Heart right ventricle (tissue), 16 donors: Measurements from ENCODE around the gene FOSB. TPM values are rescaled to one million over a fixed set of nuclear protein-coding genes. Genes with fewer than 3 reads are reported as not detected.

Source experiments
- ATAC-seq, 8 donors: fragments of 200-7000 bp; cut with Tn5 transposase; one replicate each; pipeline ENCODE4 v1.9.1; 2020; ENCODE audit warnings: mild to moderate bottlenecking in 8 of 8, moderate library complexity in 8 of 8, moderate number of reproducible peaks in 1 of 8
- DNase-seq, 2 donors: peaks; one replicate each; pipeline ENCODE4 v3.0.0-alpha.2; 2020
- H3K27ac ChIP-seq, 10 donors: fragments of 200-600 bp; sonication (generic) in 2 of 10; one replicate each; pipeline versions ENCODE4 v1.5.0 to v1.8.0; 2020 to 2022; ENCODE audit warnings: mild to moderate bottlenecking in 3 of 10
- H3K27me3 ChIP-seq, 7 donors: fragments of 200-600 bp; one replicate each; pipeline ENCODE4 v1.8.0; 2021 to 2022; ENCODE audit warnings: mild to moderate bottlenecking in 2 of 7
- H3K36me3 ChIP-seq, 9 donors: fragments of 200-600 bp; sonication (generic) in 1 of 9; one replicate each; pipeline versions ENCODE4 v1.5.0 to v1.8.0; 2020 to 2022; ENCODE audit warnings: mild to moderate bottlenecking in 2 of 9
- H3K4me1 ChIP-seq, 9 donors: fragments of 200-600 bp; sonication (generic) in 1 of 9; one replicate each; pipeline versions ENCODE4 v1.5.0 to v1.8.0; 2020 to 2022; ENCODE audit warnings: mild to moderate bottlenecking in 4 of 9
- H3K4me3 ChIP-seq, 10 donors: fragments of 200-600 bp; sonication (generic) in 2 of 10; one replicate each; pipeline versions ENCODE4 v1.5.0 to v1.8.0; 2020 to 2022; ENCODE audit warnings: mild to moderate bottlenecking in 7 of 10, moderate library complexity in 2 of 10
- H3K9me3 ChIP-seq, 11 donors: fragments of 200-600 bp in 10 of 11; sonication (generic) in 2 of 11; one replicate each; pipeline versions ENCODE4 v1.5.0 to v1.8.0; 2013 to 2022; ENCODE audit warnings: mild to moderate bottlenecking in 2 of 11, control low read depth in 1 of 11, moderate library complexity in 1 of 11
- CTCF ChIP-seq, 9 donors: fragments of 200-600 bp; sonication (generic) in 2 of 9; IDR thresholded peaks; one replicate each; pipeline versions ENCODE4 v1.5.0 to v1.8.0; 2021 to 2022; ENCODE audit warnings: antibody characterized with exemption in 9 of 9, mild to moderate bottlenecking in 5 of 9, moderate library complexity in 1 of 9
- WGBS, 2 donors: extraction: QIAGEN DNeasy Blood & Tissue Kit; methylation state at CpG; one replicate each; pipeline ENCODE4 v1.1.7; 2013; ENCODE audit warnings: inconsistent platforms in 1 of 2; 5-methylcytosine and 5-hydroxymethylcytosine counted together
- intact Hi-C, 10 donors: fragments of 100-400 bp; cut with DNase I; formaldehyde crosslinking; loops; one replicate each; pipeline versions ENCODE4 v1.11.1 to v1.14.2; 2022
- polyA plus RNA-seq, 2 donors: library from polyadenylated mRNA; stranded (reverse); fragments of 200-250 nt; gene quantifications; one replicate each; pipeline ENCODE4 v1.2.3, GENCODE V29; 2013
- total RNA-seq, 10 donors: library from RNA; stranded (reverse); fragmentation: NEBNext Ultra II Directional in 3 of 10; extraction: Animal tissue kit (Norgen Biotek cat#: 25700) in 3 of 10; gene quantifications; one replicate each; pipeline versions ENCODE4 v1.2.1 to v1.2.4, GENCODE V29; 2021 to 2023
- donor health status: Arrhythmogenic right ventricular cardiomyopathy.
- donor health status: ischemic (EF 13 %, LVEDD 7.1; RV severe dilation, severe dysfunction).
- donor health status: healthy with polysubstance abuse.
- donor health status: DM: no; HTN: yes; CAD: no.
- donor health status: DM: no; HTN: no; CAD: no.
- donor health status: ischemic (EF 25% LVEDD 6.9; RV normal size, moderate dysfunction).
- donor health status: ischemic (EF 25% LVEDD 5.7; RV mildly dilated, moderate dysfunction).
- donor health status: healthy.
- donor health status: DM: yes; HTN: yes; CAD: no.
- donor health status: Ischemic cardiomyopathy.
- donor health status: ischemic (EF 35%, LVEDD 5.7; RV mildly dilated, moderate dysfunction).
- donor health status: nonischemic (EF 11% LVEDD 7.7; RV severe dilation, severe dysfunction).
- donor health status: DM: yes; HTN: yes; CAD: no.
- donor health status: PGD.
- donor health status: ischemic (EF 29% LVEDD 5.4; RV normal size, mild dysfunction).
- donor health status: nonischemic (EF 23%, LVEDD 6.1; RV moderate dilation, normal function).

The FOSB gene
- total and polyA plus RNA-seq, 12 donors = 0.39 to 54.5 (median 4.8) TPM

- intact Hi-C loops = no loop called here
- 46 to 50% methylated on average over 7 of the region's 7 CpGs for WGBS, 2 donors
- Histone ChIP-seq H3K27ac (no peak overlapping the region), H3K27me3 (no peaks in the 10 kb centered on the region), H3K4me3 (no peak overlapping the region), H3K36me3 (peaks cover 0 to 67% (median 24%) of the 10 kb centered on the region in 9 donors), H3K4me1 (peaks cover 9 to 72% (median 37%) of the 10 kb centered on the region in 9 donors), H3K9me3 (no peaks in the 10 kb centered on the region)
- no peak for ATAC-seq
- no peak for DNase-seq
- TF ChIP-seq CTCF (IDR thresholded peaks at IDR 0.05) = no peak
Measured at GRCh38 chr19:45517238-45517637, 49.4 kb downstream of the FOSB start.

GRCh38 chr19:45517641-45518468 lies 50.1 kb downstream of the FOSB start:
- Histone ChIP-seq H3K9me3 (no peaks in the 10 kb centered on the region), H3K36me3 (peaks cover 0 to 73% (median 24%) of the 10 kb centered on the region in 9 donors), H3K27me3 (no peaks in the 10 kb centered on the region), H3K4me3 (no peak overlapping the region), H3K27ac (no peak overlapping the region), H3K4me1 (peaks cover 9 to 72% (median 32%) of the 10 kb centered on the region in 9 donors)
- intact Hi-C loops = no loop called here
- no peak for TF ChIP-seq CTCF (IDR thresholded peaks at IDR 0.05)
- ATAC-seq (no peak), DNase-seq (no peak)
- WGBS, 2 donors = 83 to 84% methylated on average over 50 of the region's 50 CpGs

- H3K36me3 ChIP-seq = peaks cover 0 to 79% (median 24%) of the 10 kb centered on the region in 9 donors
- no peak for TF ChIP-seq CTCF (IDR thresholded peaks at IDR 0.05)
Measured at GRCh38 chr19:45518469-45518826, 50.7 kb downstream of the FOSB start.

GRCh38 chr19:45522010-45522941 lies 54.5 kb downstream of the FOSB start:
- no peaks in the 10 kb centered on the region for H3K9me3 ChIP-seq
- no peak overlapping the region for H3K4me3 ChIP-seq
- DNase-seq (no peak), ATAC-seq (no peak)
- intact Hi-C loops = loop anchor here (2.0 to 5.0 kb wide), 5 partner anchors 35 to 121 kb away; no protein-coding TSS in a partner anchor
- TF ChIP-seq CTCF (IDR thresholded peaks at IDR 0.05) = no peak
- H3K4me1 ChIP-seq = peaks cover 0 to 65% (median 7%) of the 10 kb centered on the region in 9 donors
- 86 to 88% methylated on average over 24 of the region's 24 CpGs for WGBS, 2 donors
- H3K36me3 ChIP-seq = peaks cover 0 to 100% (median 33%) of the 10 kb centered on the region in 9 donors
- no peaks in the 10 kb centered on the region for H3K27me3 ChIP-seq
- H3K27ac ChIP-seq = peak overlapping the region in 1 of 10 donors; percentile 13

More at GRCh38 chr19:45518469-45518826, 50.7 kb downstream of the FOSB start:
- ATAC-seq (no peak), DNase-seq (no peak)
- Histone ChIP-seq H3K4me3 (no peak overlapping the region), H3K9me3 (no peaks in the 10 kb centered on the region), H3K4me1 (peaks cover 9 to 70% (median 28%) of the 10 kb centered on the region in 9 donors), H3K27ac (no peak overlapping the region), H3K27me3 (no peaks in the 10 kb centered on the region)
- intact Hi-C loops = no loop called here
- 89 to 91% methylated on average over 7 of the region's 7 CpGs for WGBS, 2 donors
